GM18873 (cell line): ENCODE measurements around the gene PPP1R3F.
"Not testable (repeated sequence)": the region's sequence is repeated elsewhere in the genome, so short reads cannot be mapped to it uniquely, and the experiment has no call there.

ENCODE experiments used
- ATAC-seq: cut with Tn5 transposase; IDR thresholded peaks from one replicate; pipeline ENCODE4 v1.9.1; 2021; ENCODE audit warnings: mild to moderate bottlenecking, moderate library complexity, moderate number of reproducible peaks; ENCODE audit not compliant: unreplicated experiment, low FRiP score

PPP1R3F gene

GRCh38 chrX:49271341-49271740 is 1.7 kb downstream of the PPP1R3F start:
- ATAC-seq = no peak

DNA sequence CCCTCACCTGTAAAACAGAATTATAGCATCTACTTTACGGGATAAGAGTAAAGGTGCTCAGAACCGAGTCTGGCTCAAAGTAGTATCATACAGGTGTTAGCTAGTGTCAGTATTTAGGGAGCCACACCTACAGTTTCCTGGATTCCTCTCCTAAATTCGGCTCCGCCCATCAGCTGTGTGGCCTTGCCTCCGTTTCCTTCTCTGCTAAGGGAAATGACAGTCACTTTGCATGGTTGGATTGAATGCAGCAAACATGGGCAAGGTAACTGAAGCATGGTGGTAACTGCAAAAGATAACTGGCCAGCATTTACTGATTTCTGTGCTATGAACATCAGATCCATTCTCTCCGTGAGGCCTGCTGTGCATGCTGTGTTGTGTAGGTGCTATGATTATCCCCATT is 2.8 kb downstream of the PPP1R3F start:
- no peak for ATAC-seq

GRCh38 chrX:49273181-49273727 is 3.7 kb downstream of the PPP1R3F start:
- ATAC-seq = no peak

DNA sequence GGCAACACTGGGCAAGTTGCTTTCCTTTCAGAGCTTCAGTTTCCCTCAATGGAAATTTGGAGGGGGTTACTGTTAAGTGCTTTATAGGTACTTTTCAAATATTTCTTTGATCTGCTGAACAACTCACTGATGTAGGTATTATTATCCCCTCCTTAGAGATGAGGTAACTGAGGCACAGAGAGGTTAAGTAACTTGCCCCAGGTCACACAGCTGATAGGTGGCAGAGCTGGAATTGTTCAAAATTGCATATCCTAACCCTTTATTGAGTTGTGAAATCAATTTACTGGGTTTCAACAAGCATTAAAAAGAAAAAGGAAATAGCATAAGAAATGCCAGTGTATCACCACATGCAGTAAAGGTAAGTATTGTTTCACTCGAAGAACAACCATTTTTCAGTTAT is 6.6 kb downstream of the PPP1R3F start:
- no peak for ATAC-seq

DNA sequence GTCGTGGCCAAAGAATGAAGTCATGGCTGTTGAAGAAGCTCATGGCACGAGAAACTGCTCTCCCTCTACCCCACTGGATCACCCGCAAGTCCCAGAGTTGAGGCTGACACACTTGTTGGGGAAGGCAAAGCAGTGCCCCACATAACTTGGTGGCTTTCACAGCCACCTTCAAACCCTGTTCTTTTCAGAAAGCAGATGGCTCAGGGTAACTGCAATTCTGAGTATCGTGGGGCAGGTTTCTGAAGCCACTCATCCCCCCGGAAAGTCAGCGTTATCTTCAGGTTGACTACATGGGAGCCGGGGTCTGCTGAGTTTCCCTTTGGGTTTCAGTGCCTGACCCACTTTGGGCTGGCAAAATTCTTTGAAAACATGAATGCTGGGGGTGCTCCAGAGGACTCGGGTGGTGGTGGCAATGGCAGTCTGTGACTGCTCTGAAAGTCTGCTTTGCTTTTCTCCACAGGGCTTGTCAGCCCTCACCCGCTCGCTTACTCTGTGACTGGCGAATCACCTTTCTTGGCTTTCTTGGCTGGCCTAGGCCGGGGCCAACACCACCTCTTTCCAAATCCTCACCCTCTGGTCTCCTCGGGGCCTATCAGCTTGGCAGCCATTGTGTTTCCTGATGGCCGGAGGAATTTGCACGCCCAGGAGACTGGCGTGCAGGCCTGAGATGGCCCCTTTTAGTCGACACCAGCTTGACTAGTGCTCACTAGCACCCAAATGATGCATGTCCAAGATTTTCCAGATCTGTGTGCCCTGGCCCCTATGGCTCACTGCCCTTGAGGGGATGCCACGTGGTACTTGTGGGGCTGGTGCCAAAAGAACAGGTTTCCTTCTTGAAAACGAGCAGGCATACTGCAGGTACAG is 7.3 kb downstream of the PPP1R3F start:
- no peak for ATAC-seq

GRCh38 chrX:49277535-49277830 is 7.9 kb downstream of the PPP1R3F start:
- ATAC-seq = no peak

GRCh38 chrX:49278081-49278480 is 8.5 kb downstream of the PPP1R3F start:
- no peak for ATAC-seq

- no peak for ATAC-seq
Observed at GRCh38 chrX:49282647-49283011, 13.0 kb downstream of the PPP1R3F start.

GRCh38 chrX:49284212-49284611 is 14.6 kb downstream of the PPP1R3F start:
- ATAC-seq = no peak

GRCh38 chrX:49286136-49286535 is 16.5 kb downstream of the PPP1R3F start:
- ATAC-seq = no peak

- ATAC-seq = no peak
Observed at GRCh38 chrX:49286581-49286980, 17.0 kb downstream of the PPP1R3F start.

- ATAC-seq = no peak
Observed at GRCh38 chrX:49287665-49288064, 18.1 kb downstream of the PPP1R3F start.

- no peak for ATAC-seq
Observed at GRCh38 chrX:49290215-49290614, 20.6 kb downstream of the PPP1R3F start.

GRCh38 chrX:49291615-49292337 is 22.2 kb downstream of the PPP1R3F start:
- ATAC-seq = no peak

DNA sequence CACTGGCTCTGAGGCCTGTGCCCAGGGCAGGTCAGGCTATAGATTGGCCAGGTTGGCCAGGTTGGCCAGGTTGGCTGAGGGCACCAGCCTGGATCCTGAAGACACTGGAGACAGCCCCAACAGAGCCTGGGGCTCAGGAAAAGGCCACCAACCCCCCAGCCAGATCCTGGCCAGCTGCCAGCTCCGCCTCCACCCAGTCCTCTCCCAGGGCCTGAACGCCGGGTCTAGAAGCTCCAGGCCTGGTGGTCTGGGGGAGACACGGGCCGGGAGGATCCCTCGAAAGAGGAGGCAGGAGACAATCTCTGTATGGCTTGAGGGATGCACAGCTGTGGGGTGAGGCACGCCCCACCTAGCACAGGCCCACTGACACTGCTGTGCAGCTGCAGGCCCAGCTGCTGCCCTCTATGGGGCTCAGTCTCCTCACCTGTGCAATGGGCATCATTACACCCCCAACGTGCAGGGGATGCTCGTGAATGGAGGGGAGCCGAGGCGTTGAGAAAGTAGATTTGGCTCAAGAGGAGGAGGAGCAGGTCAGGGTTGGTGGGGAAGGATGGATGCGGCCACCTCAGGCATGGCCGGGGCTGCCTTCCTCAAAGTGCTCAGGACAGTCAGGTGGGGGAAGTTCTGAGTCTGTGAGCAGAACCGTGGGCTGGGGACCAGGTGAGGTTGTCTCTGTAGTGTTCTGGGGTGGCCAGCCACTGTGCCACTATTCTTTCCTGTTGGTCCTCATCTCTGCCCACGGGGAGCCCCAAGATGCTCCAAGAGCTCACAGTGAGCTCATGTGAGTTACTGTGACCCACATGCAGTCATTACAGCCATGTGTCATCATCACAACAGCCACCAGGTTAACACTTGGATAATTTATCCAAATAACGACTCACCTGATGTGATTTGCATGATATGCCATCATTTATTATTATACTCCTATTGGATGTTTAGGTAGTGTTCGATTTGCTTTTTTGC is 23.1 kb downstream of the PPP1R3F start:
- no peak for ATAC-seq

- ATAC-seq = not testable (repeated sequence)
Observed at GRCh38 chrX:49299293-49299692, 29.7 kb downstream of the PPP1R3F start.

DNA sequence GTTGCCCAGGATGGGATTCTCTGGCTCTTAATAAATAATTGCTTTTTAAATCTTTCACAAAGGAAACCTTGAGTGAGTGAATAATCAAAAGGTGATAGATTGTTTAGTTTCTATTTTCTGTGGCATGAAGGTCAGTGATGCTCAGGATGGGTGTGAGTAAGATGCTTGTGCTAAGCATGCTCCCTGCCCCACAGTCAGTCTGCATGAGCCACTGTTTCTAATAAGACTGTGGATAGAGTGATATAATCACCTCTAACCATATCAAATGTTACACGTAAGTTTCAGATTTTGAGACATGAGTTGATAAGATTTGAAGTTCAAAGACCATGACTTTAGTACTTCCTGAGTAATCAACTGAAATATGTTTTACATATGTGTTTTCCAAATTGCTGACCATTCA is 31.1 kb downstream of the PPP1R3F start:
- no peak for ATAC-seq

DNA sequence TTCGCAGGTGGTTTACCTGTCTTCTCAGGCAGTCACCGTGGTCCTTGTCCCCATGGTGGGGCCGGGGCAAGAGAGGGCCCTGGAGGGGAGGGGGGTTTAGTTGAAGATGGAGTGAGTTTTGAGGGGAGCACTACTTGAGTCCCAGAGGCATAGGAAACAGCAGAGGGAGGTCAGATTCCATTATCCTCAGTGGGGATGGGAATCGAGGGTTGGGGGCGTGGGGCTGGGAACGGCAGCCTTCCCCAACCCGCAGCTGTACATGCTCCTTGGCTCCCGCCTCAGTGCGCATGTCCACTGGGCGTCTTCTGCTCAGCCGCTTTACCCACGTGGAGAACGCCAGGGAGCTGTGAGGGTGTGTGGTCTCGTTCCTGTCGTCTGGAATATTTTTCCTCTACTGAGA is 33.8 kb downstream of the PPP1R3F start, which contains the start of gene GAGE10:
Gene GAGE10 (plus strand): TSS at position 301 of the 400 bp plus-strand sequence. CDS start 1,214 bp downstream, outside the sequence.
- ATAC-seq = no peak

DNA sequence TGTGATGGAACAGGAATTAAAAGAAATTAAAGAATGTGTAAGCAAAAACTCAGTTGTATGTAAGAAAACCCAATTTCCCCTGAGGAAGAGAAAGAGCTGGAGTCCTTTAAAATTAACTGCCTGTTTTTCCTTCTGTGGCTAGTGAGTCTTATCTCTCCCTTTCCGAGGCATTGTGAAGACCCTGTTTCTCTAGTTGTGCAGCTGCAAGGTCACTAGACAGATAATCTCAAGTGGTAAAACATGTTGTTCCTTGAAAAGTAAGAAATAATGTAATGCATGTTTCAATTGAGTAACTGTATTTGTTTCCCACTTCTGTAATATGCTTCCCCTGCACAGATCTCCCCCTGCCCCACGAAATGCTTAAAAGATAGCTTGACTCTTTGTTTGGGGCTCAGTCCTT is 38.2 kb downstream of the PPP1R3F start:
- ATAC-seq = not testable (repeated sequence)

DNA sequence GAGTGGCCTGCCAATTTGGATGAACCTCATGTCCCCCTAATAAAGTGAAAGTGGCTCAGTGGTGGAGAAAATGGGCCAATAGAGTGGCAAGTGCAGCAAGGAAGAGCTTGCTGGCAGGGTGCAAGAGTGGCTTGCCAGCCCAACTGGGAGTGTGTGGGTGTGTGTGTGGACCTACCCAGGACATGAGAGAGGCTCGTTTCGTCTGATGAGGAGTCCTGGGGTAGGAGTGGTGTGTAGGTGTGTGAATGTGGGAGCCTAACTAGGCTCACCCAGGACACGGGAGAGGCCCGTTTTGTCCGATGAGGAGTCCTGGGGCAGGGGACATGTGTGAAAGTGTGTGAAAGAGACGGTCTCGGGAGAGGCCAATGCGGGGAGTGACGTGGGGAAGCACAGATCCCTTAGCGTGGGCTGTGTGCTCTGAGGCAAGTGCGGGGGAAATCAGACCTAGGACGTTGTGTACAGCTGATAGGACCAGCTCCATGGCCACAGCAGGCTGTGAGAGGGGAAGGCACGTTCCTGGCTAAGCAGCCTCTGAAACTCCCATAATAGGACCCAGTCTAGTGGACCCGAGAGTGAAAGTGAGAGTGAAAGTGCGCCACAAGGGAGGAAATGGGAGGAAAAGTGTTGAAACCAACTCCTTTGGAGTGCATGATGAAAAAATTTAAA is 39.1 kb downstream of the PPP1R3F start:
- no peak for ATAC-seq
